ENCODE data around the gene PTTG1. TPM values are rescaled to one million over a fixed set of nuclear protein-coding genes. Genes with fewer than 3 reads are reported as not detected.

The PTTG1 gene
- total and polyA plus RNA-seq, 9 donors = 0.77 to 12.9 (median 3.6) TPM; not detected in 1

- TF ChIP-seq POLR2A (IDR thresholded peaks at IDR 0.05) (no peak), CTCF (IDR thresholded peaks at IDR 0.05) (no peak), EP300 (IDR thresholded peaks at IDR 0.05) (no peak)
- no peak for DNase-seq
- Histone ChIP-seq H3K4me3 (no peak overlapping the region), H3K9me3 (no peaks in the 10 kb centered on the region), H3K4me1 (ENCODE audit: insufficient read depth) (peaks cover 6% of the 10 kb centered on the region), H3K36me3 (no peaks in the 10 kb centered on the region), H3K27me3 (no peaks in the 10 kb centered on the region), H3K27ac (no peak overlapping the region)
- 95 to 96% (median 96%) methylated on average over 1 of the region's 1 CpG for WGBS, 3 donors
- intact Hi-C loops (cut with DNase I) = no loop called here
Measured at GRCh38 chr5:160397492-160397891, 24.2 kb upstream of the PTTG1 start.

GRCh38 chr5:160398806-160399205 is 22.8 kb upstream of the PTTG1 start:
- WGBS, 3 donors = 15 to 24% (median 18%) methylated on average over 4 of the region's 4 CpGs
- no peak for TF ChIP-seq POLR2A (IDR thresholded peaks at IDR 0.05)
- no peak for TF ChIP-seq CTCF (IDR thresholded peaks at IDR 0.05)
- no peak for TF ChIP-seq EP300 (IDR thresholded peaks at IDR 0.05)
- Histone ChIP-seq H3K36me3 (no peaks in the 10 kb centered on the region), H3K4me3 (peak overlapping the region; percentile 50), H3K27me3 (no peaks in the 10 kb centered on the region), H3K27ac (no peak overlapping the region), H3K9me3 (no peaks in the 10 kb centered on the region), H3K4me1 (ENCODE audit: insufficient read depth) (peaks cover 6% of the 10 kb centered on the region)
- intact Hi-C loops (cut with DNase I) = no loop called here
- no peak for DNase-seq

GRCh38 chr5:160399402-160400353 is 22.0 kb upstream of the PTTG1 start, which contains the start of gene FAM200C:
FAM200C (minus strand) TSS chr5:160400054; CDS start chr5:160395490, 4,564 bp downstream.
- no peak for TF ChIP-seq EP300 (IDR thresholded peaks at IDR 0.05)
- peak; percentile 97 for TF ChIP-seq POLR2A (IDR thresholded peaks at IDR 0.05)
- Histone ChIP-seq H3K4me3 (peak within 1 kb of the TSS; percentile 50), H3K9me3 (no peaks in the 10 kb centered on the region), H3K36me3 (no peaks in the 10 kb centered on the region), H3K27me3 (no peaks in the 10 kb centered on the region), H3K27ac (peak within 1 kb of the TSS; percentile 64 to 68), H3K4me1 (ENCODE audit: insufficient read depth) (peaks cover 6% of the 10 kb centered on the region)
- WGBS, 3 donors = 0 to 1% (median 0%) methylated on average over 40 to 41 of the region's 41 CpGs
- intact Hi-C loops (cut with DNase I) = no loop called here
- peak; percentile 90 to 94 (median 92) for DNase-seq

- peak within 1 kb of the TSS; percentile 23 to 76 for H3K27ac ChIP-seq
- H3K4me3 ChIP-seq = peak within 1 kb of the TSS; percentile 96
- no peak for TF ChIP-seq CTCF (IDR thresholded peaks at IDR 0.05)
- TF ChIP-seq EP300 (IDR thresholded peaks at IDR 0.05) = peak; percentile 7
- TF ChIP-seq POLR2A (IDR thresholded peaks at IDR 0.05) = peak; percentile 81
- DNase-seq = peak; percentile 93 to 96 (median 96)
- 0 to 1% (median 1%) methylated on average over 48 of the region's 48 CpGs for WGBS, 3 donors
- H3K4me1 ChIP-seq (ENCODE audit: insufficient read depth) = peaks cover 11% of the 10 kb centered on the region
- intact Hi-C loops (cut with DNase I) = no loop called here
- no peaks in the 10 kb centered on the region for H3K9me3 ChIP-seq
- no peaks in the 10 kb centered on the region for H3K27me3 ChIP-seq
- H3K36me3 ChIP-seq = no peaks in the 10 kb centered on the region
Measured at GRCh38 chr5:160418561-160419457, 2.8 kb upstream of the PTTG1 start, which contains the start of gene SLU7. SLU7 (minus strand) TSS chr5:160419081; CDS start chr5:160415294, 3,787 bp downstream.
